ENCODE data around the gene KIF18A. TPM values are rescaled to one million over a fixed set of nuclear protein-coding genes. Genes with fewer than 3 reads are reported as not detected.
A peak's percentile ranks its signal among the peaks of the same experiment; 100 is the strongest.

Gene KIF18A
- total and polyA plus RNA-seq, 9 of the 15 experiments (the other 6 are each of a cell fraction or from before 2014, with no cell fraction given) = 15.1 to 36.1 (median 24.3) TPM

GRCh38 chr11:28003615-28004014, 104.3 kb downstream of the KIF18A start:
- BruUV-seq (replicated peaks) = no TSS peak
- Histone ChIP-seq H3K36me3 (ENCODE audit: control insufficient read depth, insufficient read depth, low read length) (no peaks in the 10 kb centered on the region), H3K9ac (ENCODE audit: insufficient read depth in 1 of 2, low read depth in 2 of 2, low read length in 2 of 2) (no peak overlapping the region), H3K27ac (ENCODE audit: extremely low read depth, low read depth, low read length) (no peak overlapping the region), H3K9me3 (replicated peaks; ENCODE audit: control insufficient read depth, insufficient read depth, low read depth, low read length) (no peaks in the 10 kb centered on the region), H2AFZ (ENCODE audit: low read depth, low read length) (no peak overlapping the region), H3K4me3 (no peak overlapping the region), H3K4me1 (replicated peaks in 1 of 2; ENCODE audit: control insufficient read depth in 2 of 2, insufficient read depth in 2 of 2, low read length in 2 of 2) (no peaks in the 10 kb centered on the region), H3K27me3 (ENCODE audit: control insufficient read depth in 2 of 2, insufficient read depth in 2 of 2, low read length in 2 of 2) (no peaks in the 10 kb centered on the region), H3K9me1 (ENCODE audit: control insufficient read depth, insufficient read depth, low read length) (no peaks in the 10 kb centered on the region), H3K79me2 (ENCODE audit: control insufficient read depth, insufficient read depth, low read length) (no peaks in the 10 kb centered on the region), H3K4me2 (ENCODE audit: insufficient read depth, low read length) (no peak overlapping the region), H4K20me1 (replicated peaks; ENCODE audit: control insufficient read depth, insufficient read depth, low read length) (no peaks in the 10 kb centered on the region)
- ATAC-seq = no peak
- TF ChIP-seq ZNF316 (IDR thresholded peaks at IDR 0.05) (peak; percentile 77), C11orf30 (IDR thresholded peaks at IDR 0.05; ENCODE audit: low read depth) (peak; percentile 43; the same call in 1 of the 2 replicates), MLX (CRISPR knock-in tag; conservative IDR thresholded peaks at IDR 0.05) (no peak)
- FAIRE-seq = no peak
- no peak for DNase-seq (ENCODE audit: extremely low read depth in 1 of 4, low spot score in 3 of 4)
- POLR2A ChIA-PET = no interaction called here
- in situ Hi-C loops (cut with MboI) (no loop called here), intact Hi-C loops (cut with micrococcal nuclease) (no loop called here)
- CTCF ChIA-PET (ENCODE audit: low intra/inter-chr PET ratio) = no interaction called here

GRCh38 chr11:27998552-27998951, 109.4 kb downstream of the KIF18A start:
- H3K9me3 ChIP-seq (replicated peaks; ENCODE audit: control insufficient read depth, insufficient read depth, low read depth, low read length) = no peaks in the 10 kb centered on the region
- DNase-seq (ENCODE audit: extremely low read depth in 1 of 4, low spot score in 3 of 4) = no peak
- no peak overlapping the region for H2AFZ ChIP-seq (ENCODE audit: low read depth, low read length)
- ATAC-seq = no peak
- H3K9ac ChIP-seq (ENCODE audit: insufficient read depth in 1 of 2, low read depth in 2 of 2, low read length in 2 of 2) = no peak overlapping the region
- CTCF ChIA-PET (ENCODE audit: low intra/inter-chr PET ratio) = no interaction called here
- no peak overlapping the region for H3K4me2 ChIP-seq (ENCODE audit: insufficient read depth, low read length)
- intact Hi-C loops (cut with micrococcal nuclease) (no loop called here), in situ Hi-C loops (cut with MboI) (no loop called here)
- no peak for FAIRE-seq
- H3K79me2 ChIP-seq (ENCODE audit: control insufficient read depth, insufficient read depth, low read length) = no peaks in the 10 kb centered on the region
- H3K4me3 ChIP-seq = no peak overlapping the region
- H3K4me1 ChIP-seq (replicated peaks in 1 of 2; ENCODE audit: control insufficient read depth in 2 of 2, insufficient read depth in 2 of 2, low read length in 2 of 2) = no peaks in the 10 kb centered on the region
- BruUV-seq (replicated peaks) = no TSS peak
- POLR2A ChIA-PET = no interaction called here
- no peak overlapping the region for H3K27ac ChIP-seq (ENCODE audit: extremely low read depth, low read depth, low read length)
- no peaks in the 10 kb centered on the region for H3K36me3 ChIP-seq (ENCODE audit: control insufficient read depth, insufficient read depth, low read length)
- H3K9me1 ChIP-seq (ENCODE audit: control insufficient read depth, insufficient read depth, low read length) = no peaks in the 10 kb centered on the region
- no peaks in the 10 kb centered on the region for H3K27me3 ChIP-seq (ENCODE audit: control insufficient read depth in 2 of 2, insufficient read depth in 2 of 2, low read length in 2 of 2)
- H4K20me1 ChIP-seq (replicated peaks; ENCODE audit: control insufficient read depth, insufficient read depth, low read length) = no peaks in the 10 kb centered on the region
- TF ChIP-seq ZNF212 (CRISPR knock-in tag; IDR thresholded peaks at IDR 0.05) (no peak), RNF219 (CRISPR knock-in tag; IDR thresholded peaks at IDR 0.05) (no peak), NCOA1 (IDR thresholded peaks at IDR 0.05; ENCODE audit: low read depth) (no peak), ATF7 (IDR thresholded peaks at IDR 0.05) (no peak), RBM34 (IDR thresholded peaks at IDR 0.05; ENCODE audit: borderline replicate concordance, insufficient read depth, low read length) (no peak), HEY1 (CRISPR knock-in tag; IDR thresholded peaks at IDR 0.05; ENCODE audit: borderline replicate concordance) (no peak), PRDM10 (IDR thresholded peaks at IDR 0.05; ENCODE audit: partially characterized antibody) (no peak), CHD4 (IDR thresholded peaks at IDR 0.05; ENCODE audit: insufficient read depth, insufficient replicate concordance, low read depth, low read length, poor library complexity, severe bottlenecking) (no peak)

Data from K562 (cell line).